HCEC 1CT (cell line): ENCODE results near the gene SEMA4C.

ENCODE experiments used
- DNase-seq: peaks from one replicate; pipeline ENCODE4 v3.0.0-alpha.2; 2017

Gene SEMA4C, protein sequence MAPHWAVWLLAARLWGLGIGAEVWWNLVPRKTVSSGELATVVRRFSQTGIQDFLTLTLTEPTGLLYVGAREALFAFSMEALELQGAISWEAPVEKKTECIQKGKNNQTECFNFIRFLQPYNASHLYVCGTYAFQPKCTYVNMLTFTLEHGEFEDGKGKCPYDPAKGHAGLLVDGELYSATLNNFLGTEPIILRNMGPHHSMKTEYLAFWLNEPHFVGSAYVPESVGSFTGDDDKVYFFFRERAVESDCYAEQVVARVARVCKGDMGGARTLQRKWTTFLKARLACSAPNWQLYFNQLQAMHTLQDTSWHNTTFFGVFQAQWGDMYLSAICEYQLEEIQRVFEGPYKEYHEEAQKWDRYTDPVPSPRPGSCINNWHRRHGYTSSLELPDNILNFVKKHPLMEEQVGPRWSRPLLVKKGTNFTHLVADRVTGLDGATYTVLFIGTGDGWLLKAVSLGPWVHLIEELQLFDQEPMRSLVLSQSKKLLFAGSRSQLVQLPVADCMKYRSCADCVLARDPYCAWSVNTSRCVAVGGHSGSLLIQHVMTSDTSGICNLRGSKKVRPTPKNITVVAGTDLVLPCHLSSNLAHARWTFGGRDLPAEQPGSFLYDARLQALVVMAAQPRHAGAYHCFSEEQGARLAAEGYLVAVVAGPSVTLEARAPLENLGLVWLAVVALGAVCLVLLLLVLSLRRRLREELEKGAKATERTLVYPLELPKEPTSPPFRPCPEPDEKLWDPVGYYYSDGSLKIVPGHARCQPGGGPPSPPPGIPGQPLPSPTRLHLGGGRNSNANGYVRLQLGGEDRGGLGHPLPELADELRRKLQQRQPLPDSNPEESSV

DNA sequence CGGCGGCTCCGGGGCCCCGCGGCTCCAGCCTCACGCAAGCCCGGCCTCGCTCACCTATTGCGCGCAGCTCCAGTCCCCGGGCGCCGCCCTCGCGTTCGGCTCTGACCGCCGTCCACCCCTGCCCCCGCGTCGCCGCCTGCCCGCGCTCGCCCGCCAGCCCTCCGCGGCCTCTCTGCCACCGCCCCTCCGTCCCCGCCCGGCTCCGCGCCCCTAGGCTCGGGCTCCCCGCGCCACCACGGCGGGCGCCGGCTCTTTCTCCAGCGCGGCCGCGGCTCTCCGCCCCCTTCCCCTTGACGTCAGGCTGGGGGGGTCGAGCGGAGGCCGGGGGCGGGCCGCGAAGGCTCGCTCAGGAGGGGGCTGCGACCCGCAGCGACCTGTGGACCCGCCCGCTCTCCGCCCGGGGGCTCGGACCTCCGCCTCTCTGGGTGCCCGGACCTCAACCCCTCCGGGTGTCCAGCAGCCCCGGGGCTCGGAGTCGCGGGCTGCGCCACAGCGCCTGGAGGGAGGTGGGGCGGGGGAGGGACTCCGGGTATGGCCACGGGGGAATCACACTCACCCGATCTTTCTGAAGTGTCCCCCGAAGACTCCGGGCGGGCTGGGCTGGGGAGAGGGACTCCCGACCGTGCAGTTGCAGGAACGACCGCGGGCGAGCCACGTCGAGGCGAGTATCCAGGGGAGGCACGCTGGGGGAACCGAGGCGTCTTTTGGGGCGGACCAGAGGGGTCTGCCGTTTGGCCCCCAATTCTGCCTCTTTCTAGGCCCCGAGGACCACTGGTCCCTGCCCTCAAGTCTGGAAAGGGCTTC lies at the start of gene SEMA4C:
SEMA4C (minus strand) TSS at position 259 of the 804 bp plus-strand sequence. CDS start 2,194 bp downstream, outside the sequence.
- peak; percentile 21 for DNase-seq

DNA sequence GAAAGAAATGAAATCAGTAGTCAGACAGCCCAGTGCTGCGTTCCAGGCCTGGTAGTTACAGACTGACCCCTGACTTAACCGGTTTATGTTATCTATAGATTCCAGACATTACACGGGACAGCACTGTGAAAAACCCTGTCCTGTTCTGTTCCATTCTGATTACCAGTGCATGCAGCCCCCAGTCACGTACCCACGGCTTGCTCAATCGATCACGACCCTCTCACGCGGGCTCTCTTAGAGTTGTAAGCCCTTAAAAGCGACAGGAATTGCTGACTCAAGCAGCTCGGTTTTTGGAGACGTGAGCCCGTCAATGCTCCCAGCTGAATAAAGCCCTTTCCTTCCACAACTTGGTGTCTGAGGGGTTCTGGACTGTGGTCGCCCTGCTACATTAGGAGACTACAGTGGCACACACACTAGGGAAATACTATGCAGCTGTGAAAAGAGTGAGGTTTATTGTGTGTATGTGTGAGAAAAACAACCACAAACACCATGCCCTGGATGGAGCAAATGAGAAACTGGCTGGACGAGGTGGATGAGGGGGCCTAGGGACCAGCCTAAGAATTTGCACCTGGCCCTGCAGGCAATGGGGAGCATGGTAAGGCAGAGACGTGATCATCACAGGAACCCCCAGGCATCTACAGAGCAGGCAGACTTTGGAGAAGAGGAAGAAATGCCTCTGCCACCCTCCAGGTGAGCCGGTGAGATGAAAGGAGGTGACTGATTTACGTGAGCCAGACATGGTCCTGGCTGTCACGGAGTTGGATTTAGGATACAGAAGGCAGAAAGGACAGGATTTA lies 49.1 kb upstream of the SEMA4C start:
- DNase-seq = no peak

DNA sequence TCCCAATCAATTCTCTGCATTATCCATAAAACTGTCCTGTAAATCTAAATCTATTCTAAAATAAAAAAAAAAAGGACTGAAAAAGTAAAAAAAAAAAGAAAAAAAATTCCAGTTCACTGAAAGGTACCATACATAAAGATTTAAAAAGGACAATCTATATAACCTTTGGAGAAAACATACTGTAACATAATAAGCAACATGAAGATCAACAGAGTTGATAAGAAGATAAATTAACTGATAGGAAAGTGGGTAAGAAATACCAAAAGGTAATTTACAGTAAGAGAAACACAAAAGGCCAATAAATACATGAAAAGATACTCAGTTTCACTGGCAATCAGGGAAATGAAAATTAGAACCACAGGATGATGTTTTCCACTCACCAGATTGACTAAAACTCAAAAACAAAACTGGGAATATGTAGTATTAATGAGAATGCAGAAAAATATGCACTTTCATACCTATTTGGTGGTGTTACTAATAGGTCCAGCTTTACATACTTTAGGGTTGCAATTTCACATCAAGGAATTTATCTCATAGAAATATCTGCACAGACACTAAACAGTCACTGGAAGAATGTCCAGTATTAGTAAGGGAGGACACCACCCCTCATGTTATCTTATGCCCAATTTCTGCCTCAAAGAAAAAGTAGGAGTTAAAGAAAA lies 48.3 kb upstream of the SEMA4C start:
- no peak for DNase-seq

DNA sequence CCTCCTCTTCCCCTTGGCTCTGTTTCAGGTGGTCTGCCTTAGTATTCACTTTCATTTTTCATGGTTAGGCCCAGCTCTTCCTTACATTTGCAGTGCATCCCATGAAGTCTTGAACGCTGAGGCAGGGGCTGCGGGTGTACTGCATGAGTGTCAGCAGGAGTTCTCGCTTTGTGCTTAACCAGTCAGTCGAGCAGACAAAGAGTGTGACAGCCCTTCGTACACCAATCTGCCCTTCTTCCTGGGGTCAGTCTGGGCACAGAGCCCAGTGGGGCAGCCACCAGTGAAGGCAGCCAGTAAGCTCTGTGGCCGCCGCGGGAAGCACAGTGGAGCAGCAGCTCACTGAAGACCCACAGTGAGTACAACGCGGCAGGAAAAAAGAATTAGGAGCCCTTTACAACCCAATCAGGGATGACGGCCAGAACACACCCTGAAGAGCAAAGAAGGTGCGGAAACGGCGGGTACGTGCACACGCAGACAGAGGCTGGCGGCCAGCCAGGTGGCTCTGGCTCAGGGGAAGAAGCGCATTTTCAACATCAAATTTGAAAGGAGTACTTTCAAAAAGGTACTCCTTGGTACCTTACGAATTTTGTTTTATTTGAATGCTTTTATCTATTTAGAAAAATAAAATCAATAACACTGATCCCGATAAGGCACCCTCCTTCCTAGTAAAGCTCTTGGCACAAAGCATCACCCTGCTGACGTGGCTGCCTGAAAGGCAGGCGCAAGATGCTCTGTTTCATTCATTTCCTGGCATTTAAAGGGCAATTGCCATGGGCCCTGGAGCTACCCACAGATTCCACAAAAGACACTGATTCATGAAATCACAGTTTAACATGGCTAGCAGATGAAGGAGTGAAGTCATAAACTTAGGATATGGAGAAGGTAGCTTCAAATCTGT lies 47.0 kb upstream of the SEMA4C start:
- DNase-seq = no peak

DNA sequence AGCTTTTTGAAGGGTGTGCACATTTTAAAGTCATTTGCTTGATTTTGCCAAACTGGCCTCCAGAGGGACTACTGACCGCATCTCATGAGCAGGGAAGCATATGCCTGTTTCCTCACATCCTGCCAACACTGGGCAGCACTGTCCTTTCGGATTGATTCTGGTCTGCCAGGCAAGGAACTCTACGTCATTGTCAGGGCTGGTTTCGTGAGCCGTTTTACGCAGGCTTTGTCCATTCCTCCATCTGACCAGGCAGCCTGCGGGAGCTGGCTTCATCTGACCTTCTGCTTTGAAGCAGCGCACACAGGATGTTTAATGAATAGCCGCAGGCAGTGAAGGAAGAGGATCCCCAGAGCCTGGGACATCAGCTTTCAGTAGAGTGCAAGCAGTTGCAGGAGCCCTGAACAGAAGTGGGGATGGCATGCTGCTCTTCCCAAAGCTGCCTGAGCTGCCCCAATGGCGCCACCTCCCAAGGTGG lies 46.3 kb upstream of the SEMA4C start:
- DNase-seq = no peak

DNA sequence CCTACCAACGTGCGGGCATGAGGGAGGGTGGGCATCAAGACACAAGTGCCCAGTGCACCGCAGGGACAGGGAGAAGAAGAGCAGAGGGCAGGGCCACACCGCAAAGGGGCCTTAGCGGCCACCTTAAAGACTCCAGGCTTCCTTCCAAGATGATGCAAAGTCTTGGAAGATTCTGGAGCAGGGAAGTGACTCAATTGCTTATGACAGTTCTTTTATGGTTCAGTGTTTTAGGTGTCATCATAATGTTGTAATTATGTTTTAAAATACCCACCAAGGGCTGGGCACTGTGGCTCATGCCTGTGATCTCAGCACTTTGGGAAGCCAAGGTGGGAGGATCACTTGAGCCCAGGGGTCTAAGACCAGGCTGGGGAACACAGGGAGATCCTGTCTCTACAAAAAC lies 44.5 kb upstream of the SEMA4C start:
- no peak for DNase-seq

DNA sequence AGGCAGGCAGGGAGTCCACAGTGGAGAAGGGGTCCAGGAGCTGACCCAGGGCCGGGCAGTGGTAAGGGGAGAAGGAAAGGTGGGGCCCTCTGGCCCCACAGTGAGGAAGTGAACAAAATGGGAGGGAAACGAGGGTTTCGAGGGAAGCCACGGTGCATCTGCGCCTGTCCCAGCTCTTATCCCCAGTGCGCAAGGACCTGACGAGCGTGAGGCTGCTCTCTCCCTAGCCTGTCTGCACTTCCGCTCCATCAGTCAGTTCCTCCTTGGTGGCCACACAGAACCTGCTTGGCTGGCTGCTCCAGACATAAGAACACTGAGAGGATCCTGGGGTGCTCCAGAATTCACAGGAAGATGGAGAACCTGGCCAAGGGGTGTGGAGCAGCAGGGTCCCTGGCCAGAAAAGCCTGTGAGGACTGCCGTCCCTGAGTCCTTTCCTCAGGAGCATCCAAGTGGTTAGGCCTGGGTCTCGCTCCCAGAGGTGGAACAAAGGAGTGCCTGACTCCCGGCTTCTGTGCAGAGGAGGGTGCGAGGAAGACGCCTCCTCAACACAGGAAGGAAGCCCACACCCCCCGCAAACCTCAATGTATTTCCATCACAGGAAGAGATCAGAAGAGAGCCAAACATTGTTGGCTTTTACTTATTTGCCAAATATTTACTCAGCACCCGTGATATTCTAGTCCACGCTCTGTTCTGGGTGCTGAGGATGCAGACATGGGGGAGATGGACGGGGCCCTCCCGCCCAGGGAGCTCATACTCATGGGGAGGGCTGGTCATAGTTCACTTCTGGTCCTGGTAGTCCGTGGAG lies 43.7 kb upstream of the SEMA4C start:
- DNase-seq = no peak

DNA sequence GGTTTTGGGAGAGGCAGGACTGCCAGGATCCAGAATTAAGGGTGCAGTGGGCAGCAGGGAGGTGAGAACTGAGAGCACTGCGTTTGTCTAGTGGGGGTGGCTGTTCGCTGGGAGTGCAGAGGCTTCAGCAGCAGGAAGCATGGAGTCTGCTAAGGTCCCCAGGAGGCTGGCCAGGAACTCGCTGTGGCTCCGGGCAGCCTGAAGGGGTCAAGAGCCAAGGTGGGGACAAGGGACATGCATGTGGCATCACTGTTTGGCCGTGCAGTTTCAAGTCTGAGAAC lies 43.2 kb upstream of the SEMA4C start:
- no peak for DNase-seq

DNA sequence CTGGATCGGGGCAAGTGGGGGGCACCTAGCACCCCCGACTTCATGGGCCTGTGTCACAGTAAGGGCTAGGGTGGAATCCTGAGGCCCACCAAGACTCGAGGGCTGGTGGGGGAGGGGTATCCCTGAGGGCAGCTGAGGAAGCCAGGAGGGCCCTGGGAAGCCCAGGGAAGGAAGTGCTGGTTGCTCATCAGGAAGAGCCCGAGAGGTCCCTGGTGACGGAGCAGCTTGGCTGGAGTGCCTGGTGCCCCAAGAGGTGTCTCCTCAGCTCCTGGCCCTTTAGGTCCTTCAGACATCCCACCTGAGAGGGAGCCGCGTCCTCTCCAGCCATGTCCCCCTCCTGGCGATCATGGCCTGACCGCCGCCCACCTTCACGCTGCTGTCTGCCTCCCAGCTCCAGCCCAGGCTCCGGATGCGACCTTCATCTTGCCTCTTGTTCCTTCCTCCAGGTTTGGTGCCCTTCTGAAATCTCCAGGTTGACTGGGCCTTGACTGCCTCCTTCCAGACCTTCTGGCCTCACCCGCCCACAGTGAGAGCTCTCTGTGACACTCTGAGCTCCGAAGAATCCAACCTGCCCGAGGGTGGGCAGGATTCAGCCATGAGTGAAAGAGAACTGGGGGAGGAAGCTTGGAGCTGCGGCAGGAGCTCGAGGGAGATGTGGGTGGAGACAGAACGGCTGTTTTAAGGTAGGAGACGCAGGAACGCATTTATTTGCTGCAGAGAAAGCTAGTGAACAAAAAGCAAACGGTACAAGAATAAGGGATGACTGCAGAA lies 42.7 kb upstream of the SEMA4C start:
- DNase-seq = no peak

DNA sequence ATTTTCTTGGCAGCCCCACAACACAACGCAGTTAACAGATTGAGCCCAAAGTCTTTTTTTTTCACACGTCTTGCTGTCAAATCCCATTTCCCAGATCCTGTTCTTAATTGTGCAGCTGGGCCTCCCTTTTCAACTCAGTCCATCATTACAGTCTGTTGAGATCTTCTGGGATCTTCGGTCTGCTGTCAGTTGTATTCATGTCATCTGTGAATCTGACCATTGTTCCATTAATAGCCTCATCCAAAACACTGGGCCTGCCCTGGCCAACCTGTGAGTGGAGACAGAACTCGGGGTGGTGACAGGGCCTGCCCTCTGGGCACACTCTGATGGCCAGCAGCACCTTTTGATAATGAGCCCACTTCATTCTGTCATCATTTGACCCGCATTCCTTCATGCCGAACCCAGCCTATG lies 39.7 kb upstream of the SEMA4C start:
- DNase-seq = no peak

DNA sequence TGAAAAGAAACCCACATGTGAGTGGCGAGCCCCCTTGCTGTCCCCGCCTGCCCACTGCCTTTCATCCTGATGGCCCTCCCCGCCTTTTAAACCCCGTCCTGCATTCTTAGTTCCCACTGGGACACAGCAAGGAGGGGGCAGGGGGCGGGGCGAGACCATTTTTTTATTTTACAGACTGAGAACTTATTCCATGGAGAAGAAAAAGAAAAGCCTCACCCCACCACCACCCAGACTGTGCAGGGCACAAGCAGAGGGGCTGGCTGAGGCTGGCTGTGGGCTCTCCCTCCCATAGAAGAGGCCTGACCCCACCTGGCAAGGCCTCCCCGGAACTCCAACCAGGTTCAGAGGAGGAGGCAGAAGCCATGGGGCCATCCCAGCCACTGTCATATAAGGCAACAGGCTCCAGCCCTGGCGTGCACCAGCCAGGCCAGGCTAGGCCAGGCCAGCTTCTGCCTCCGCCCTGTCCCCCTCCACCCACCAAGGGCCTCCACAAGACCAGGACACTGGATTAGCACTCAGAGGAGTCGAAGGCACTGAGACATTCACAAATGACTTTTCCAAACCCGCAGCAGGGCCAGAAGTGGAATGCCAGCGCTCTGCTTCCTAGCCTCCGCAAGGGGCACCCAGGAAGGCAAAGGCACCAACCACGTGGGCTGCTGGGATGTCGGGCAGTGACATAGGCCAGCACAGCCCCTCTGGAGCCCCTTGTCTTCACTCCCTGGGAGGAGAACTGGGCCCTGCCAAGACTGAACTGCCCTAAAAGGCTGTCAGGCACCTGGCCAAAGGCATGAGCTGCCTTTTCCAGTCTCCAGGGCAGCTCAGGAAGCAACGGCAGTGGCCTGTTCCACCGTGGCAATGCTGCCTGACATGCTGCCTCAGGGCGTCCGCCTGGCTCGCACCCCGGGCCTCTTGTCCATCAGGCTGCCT lies 37.5 kb upstream of the SEMA4C start:
- no peak for DNase-seq

DNA sequence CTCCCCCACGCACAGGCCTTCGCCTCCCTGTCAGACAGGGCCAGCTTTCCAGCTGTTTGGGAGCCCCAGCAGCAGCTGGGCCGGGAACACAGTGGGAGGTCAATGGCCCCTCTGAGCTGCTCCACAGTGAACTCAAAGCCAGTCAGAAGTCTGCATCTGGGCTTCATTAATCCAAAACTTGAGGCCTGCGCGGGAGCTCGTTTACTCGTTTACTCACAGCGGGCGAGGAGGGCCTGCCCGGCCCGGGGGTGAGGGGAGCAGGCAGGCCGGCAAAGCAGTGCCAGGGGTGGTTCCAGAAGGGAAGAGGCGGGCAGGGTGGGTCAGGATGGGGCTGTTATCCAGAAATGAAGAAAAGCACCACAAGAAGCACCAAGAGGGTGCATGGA lies 36.8 kb upstream of the SEMA4C start:
- DNase-seq = no peak

DNA sequence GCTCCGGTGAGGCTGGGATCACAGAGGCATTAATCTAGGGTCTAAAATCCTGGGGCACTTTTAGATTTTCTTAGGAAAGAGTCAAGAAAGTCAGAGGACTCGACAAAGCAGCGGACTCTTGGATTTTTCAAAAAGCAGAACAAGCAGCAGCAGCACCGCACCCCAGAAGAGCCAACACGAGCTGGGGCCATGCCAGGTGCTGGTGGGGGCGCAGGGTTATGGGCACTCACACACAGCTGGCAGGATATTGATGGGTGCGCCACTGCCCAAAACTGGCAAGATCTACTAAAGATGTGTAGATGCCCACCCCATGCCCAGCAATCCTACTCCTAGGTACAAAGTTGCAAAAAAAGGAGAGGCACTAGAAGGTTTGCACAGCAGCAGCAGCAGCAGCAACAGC lies 33.9 kb upstream of the SEMA4C start:
- no peak for DNase-seq

DNA sequence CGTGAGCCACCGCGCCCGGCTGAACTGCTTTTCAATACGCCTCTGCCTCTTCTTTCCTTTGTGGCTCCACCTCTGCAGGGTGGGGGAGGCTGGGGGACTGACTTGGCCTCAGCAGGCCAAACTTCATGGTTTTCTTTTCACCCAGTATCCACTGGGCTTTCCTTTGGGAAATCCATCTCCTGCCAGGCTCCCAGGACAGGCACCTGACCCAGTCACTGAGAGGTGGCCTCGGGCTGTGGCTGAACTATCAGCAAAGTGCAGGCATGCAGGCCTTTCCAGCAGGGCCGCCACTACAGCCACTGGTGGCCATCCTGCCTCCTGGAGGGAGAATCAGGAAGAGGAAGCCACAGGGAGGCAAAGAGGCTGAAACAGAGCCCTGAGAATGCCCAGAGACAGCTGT lies 33.4 kb upstream of the SEMA4C start:
- DNase-seq = no peak

DNA sequence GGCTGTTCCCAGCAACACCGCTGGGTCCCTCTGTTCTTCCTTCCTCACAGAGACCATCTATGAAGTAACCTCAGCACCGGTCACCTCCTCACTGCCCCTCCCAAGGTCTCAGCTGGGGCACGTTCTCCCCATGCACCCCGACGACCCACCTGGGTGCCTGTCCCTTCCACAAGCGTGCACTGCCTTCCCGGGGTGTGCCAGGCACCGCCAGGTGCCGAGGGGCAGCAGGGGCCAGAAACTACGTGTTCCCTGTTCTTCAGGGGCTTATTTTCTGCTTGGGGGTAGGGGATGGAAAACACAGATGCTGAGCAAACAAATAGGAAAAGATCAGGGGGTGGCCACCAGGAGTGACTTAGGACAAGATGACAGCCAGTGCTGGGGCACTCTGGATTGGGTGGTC lies 30.4 kb upstream of the SEMA4C start:
- DNase-seq = no peak

DNA sequence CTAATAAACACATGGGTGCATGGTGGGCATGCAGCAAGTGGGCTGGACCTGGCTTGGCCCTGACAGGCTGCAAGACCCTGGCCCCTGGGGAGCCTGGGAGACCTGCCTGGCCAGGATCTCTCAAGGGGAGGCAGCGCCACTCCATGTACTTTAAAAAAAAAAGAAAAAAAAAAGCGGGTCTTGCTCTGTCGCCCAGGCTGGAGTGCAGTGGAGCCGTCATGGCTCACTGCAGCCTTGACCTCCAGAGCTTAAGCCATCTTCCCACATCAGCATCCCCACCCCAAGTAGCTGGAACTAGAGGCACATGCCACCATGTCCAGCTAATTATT lies 29.5 kb upstream of the SEMA4C start:
- DNase-seq = no peak

DNA sequence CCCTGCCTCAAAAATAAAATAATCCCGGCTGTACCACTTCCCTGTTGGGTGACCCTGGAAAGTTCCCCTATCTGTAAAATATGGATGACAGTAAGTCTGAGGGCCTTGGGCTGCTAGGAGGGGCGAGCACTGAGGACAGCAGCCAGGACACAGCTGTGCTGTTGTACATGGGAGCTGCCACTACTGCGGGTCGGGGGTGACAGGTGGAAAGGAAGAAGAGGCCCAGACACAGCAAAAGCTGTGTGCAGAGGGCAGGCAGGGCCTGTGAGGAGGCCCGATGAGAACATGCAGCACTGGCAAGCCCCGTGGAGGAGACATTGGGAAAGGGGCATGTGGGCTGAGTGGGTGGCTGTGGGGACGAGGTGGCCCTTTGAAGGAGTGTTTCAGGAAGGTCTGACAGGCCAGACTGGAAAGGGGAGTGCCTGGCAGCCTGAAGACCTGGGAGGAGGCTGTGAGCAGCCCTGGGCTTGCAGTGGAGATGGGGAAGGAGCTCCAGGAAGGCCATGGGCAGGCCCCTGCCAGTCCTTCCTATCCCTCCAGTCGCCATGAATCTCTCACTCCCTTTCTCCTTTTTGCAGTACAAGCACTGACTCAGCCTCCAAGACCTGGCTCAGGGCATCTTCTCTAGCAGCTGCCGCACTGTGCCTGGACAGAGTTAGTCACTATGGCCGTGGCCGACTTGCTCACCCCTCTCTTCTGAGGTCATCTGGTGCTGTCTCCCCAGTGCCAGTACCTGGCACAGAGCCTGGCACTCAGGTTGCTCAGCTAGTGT lies 28.9 kb upstream of the SEMA4C start:
- DNase-seq = peak; percentile 37

DNA sequence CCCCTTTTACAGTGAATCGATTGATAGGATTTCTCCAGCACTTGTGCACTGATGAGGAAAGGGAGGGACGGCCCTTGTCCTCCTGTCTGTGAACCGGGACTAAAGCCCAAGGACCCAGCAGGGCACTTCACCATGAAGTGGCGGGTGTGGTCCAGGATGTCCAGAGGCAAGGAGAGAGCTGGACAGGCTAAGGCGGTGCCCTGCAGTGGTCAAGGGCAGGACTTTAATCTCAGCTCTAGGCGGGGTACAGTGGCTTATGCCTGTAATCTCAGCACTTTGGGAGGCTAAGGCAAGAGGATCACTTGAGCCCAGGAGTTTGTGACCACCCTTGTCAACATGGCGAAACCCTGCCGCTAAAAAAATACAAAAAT lies 28.2 kb upstream of the SEMA4C start:
- DNase-seq = no peak
